Psoas muscle (tissue), 8 donors: ENCODE data around the gene NAT9. TPM values are rescaled to one million over a fixed set of nuclear protein-coding genes. Genes with fewer than 3 reads are reported as not detected.
A peak's percentile ranks its signal among the peaks of the same experiment; 100 is the strongest.

Experiments used
- ATAC-seq, 4 donors: fragments of 200-7000 bp; cut with Tn5 transposase; one replicate each; pipeline ENCODE4 v1.9.1; 2020; ENCODE audit warnings: moderate library complexity in 3 of 4, mild to moderate bottlenecking in 2 of 4
- DNase-seq, 2 donors: peaks; one replicate each; pipeline ENCODE4 v3.0.0-alpha.2; 2020
- H3K27ac ChIP-seq: fragments of 200-600 bp; one replicate; pipeline ENCODE4 v1.8.0; 2022
- H3K27me3 ChIP-seq, 3 donors: fragments of 200-600 bp in 1 of 3; one replicate each; pipeline versions ENCODE4 v1.6.1 to v1.8.0; 2013 to 2022; ENCODE audit warnings: low read length in 2 of 3, mild to moderate bottlenecking in 2 of 3, moderate library complexity in 1 of 3; ENCODE audit not compliant: insufficient read depth in 3 of 3
- H3K36me3 ChIP-seq, 2 donors: fragments of 200-600 bp in 1 of 2; one replicate each; pipeline versions ENCODE4 v1.6.1 to v1.8.0; 2013 to 2022; ENCODE audit warnings: low read depth in 1 of 2, mild to moderate bottlenecking in 1 of 2, moderate library complexity in 1 of 2; ENCODE audit not compliant: insufficient read depth in 1 of 2
- H3K4me1 ChIP-seq: fragments of 200-600 bp; one replicate; pipeline ENCODE4 v1.8.0; 2022
- H3K4me3 ChIP-seq: fragments of 200-600 bp; one replicate; pipeline ENCODE4 v1.8.0; 2022; ENCODE audit warnings: mild to moderate bottlenecking
- H3K9me3 ChIP-seq: fragments of 200-600 bp; one replicate; pipeline ENCODE4 v1.8.0; 2022
- CTCF ChIP-seq: fragments of 200-600 bp; IDR thresholded peaks from one replicate; pipeline ENCODE4 v1.8.0; 2022; ENCODE audit warnings: antibody characterized with exemption
- WGBS, 3 donors: extraction: QIAGEN DNeasy Blood & Tissue Kit; methylation state at CpG; one replicate each; pipeline versions ENCODE4 v1.1.6 to v1.1.7; 2013; 5-methylcytosine and 5-hydroxymethylcytosine counted together
- intact Hi-C, 2 donors: fragments of 100-400 bp; cut with DNase I; formaldehyde crosslinking; loops; one replicate each; pipeline versions ENCODE4 v1.11.0 to v1.14.2; 2022
- polyA plus RNA-seq, 3 donors: library from polyadenylated mRNA; stranded (reverse); fragments of 200-250 nt; gene quantifications; one replicate each; pipeline ENCODE4 v1.2.3, GENCODE V29; 2013
- total RNA-seq, 4 donors: library from RNA; stranded (reverse); fragmentation: NEBNext Ultra II Directional in 2 of 4; extraction: Animal tissue kit (Norgen Biotek cat#: 25700) in 2 of 4; gene quantifications; one replicate each; pipeline versions ENCODE4 v1.2.1 to v1.2.4, GENCODE V29; 2021 to 2023
- donor health status: healthy with polysubstance abuse.
- donor health status: DM: no; HTN: no; CAD: no; lungs with moderate emphysema.
- donor health status: Bipolar disorder and iron deficiency.
- donor health status: healthy.
- donor health status: DM: yes; HTN: yes; CAD: no.
- donor health status: DM: no; HTN: no; CAD: no.
- donor health status: DM: no; HTN: no; CAD: no.
- donor health status: DM: yes; HTN: yes; CAD: no.

Gene NAT9
- total and polyA plus RNA-seq, 7 donors = 15.2 to 52.5 (median 25.8) TPM

GRCh38 chr17:74775409-74776043 lies 619 bp downstream of the NAT9 start:
- Histone ChIP-seq H3K4me3 (peak overlapping the region; percentile 94), H3K27ac (peak overlapping the region; percentile 77), H3K9me3 (no peaks in the 10 kb centered on the region), H3K4me1 (peaks cover 11% of the 10 kb centered on the region), H3K27me3 (no peaks in the 10 kb centered on the region), H3K36me3 (peaks cover 10 to 60% of the 10 kb centered on the region in 2 donors)
- DNase-seq (no peak), ATAC-seq (no peak)
- 34 to 37% (median 37%) methylated on average over 12 of the region's 12 CpGs for WGBS, 3 donors
- no peak for TF ChIP-seq CTCF
- intact Hi-C loops = no loop called here

GRCh38 chr17:74773871-74774286 lies 2.3 kb downstream of the NAT9 start:
- DNase-seq (no peak), ATAC-seq (no peak)
- intact Hi-C loops = no loop called here
- H3K27me3 ChIP-seq = no peaks in the 10 kb centered on the region
- no peak overlapping the region for H3K4me3 ChIP-seq
- WGBS, 3 donors = 73 to 83% (median 78%) methylated on average over 6 of the region's 6 CpGs
- H3K36me3 ChIP-seq = peaks cover 10 to 56% of the 10 kb centered on the region in 2 donors
- no peaks in the 10 kb centered on the region for H3K9me3 ChIP-seq
- no peak overlapping the region for H3K27ac ChIP-seq
- H3K4me1 ChIP-seq = peaks cover 11% of the 10 kb centered on the region
- TF ChIP-seq CTCF = no peak

GRCh38 chr17:74773414-74773813 lies 2.7 kb downstream of the NAT9 start:
- intact Hi-C loops = no loop called here
- Histone ChIP-seq H3K27me3 (no peaks in the 10 kb centered on the region), H3K36me3 (peaks cover 10 to 51% of the 10 kb centered on the region in 2 donors), H3K4me1 (peaks cover 14% of the 10 kb centered on the region), H3K4me3 (no peak overlapping the region), H3K9me3 (no peaks in the 10 kb centered on the region), H3K27ac (no peak overlapping the region)
- no peak for ATAC-seq
- DNase-seq = no peak
- TF ChIP-seq CTCF = no peak
- WGBS, 3 donors = 78 to 90% (median 80%) methylated on average over 6 of the region's 6 CpGs

GRCh38 chr17:74772053-74772452 lies 4.1 kb downstream of the NAT9 start:
- 89 to 94% (median 90%) methylated on average over 13 of the region's 13 CpGs for WGBS, 3 donors
- Histone ChIP-seq H3K4me1 (peaks cover 20% of the 10 kb centered on the region), H3K27ac (no peak overlapping the region), H3K27me3 (no peaks in the 10 kb centered on the region), H3K4me3 (no peak overlapping the region), H3K36me3 (peaks cover 10 to 47% of the 10 kb centered on the region in 2 donors), H3K9me3 (no peaks in the 10 kb centered on the region)
- no peak for TF ChIP-seq CTCF
- DNase-seq (no peak), ATAC-seq (no peak)
- intact Hi-C loops = no loop called here
